Thyroid gland (tissue), 4 donors: ENCODE measurements around the gene SH3TC1.

Experiments used
- CTCF ChIP-seq, 6 experiments: fragments of 200-600 bp in 3 of 6; fragments of 450-650 bp in 3 of 6; sonication (generic) in 3 of 6; IDR thresholded peaks; one replicate each; pipeline ENCODE4 v1.5.1; 2016 to 2019; ENCODE audit warnings: antibody characterized with exemption in 6 of 6, mild to moderate bottlenecking in 2 of 6, inconsistent platforms in 1 of 6, moderate library complexity in 1 of 6
- POLR2A ChIP-seq, 2 donors: fragments of 450-650 bp; IDR thresholded peaks; one replicate each; pipeline ENCODE4 v1.6.1; 2017; ENCODE audit warnings: antibody characterized with exemption in 2 of 2, mild to moderate bottlenecking in 2 of 2, moderate library complexity in 1 of 2

GRCh38 chr4:8179771-8180170, 19.3 kb upstream of the SH3TC1 start:
- TF ChIP-seq CTCF (IDR thresholded peaks at IDR 0.05), result no peak
- no peak for TF ChIP-seq POLR2A (IDR thresholded peaks at IDR 0.05)
